H4 (cell line): ENCODE results near the gene SLC22A23. TPM values are rescaled to one million over a fixed set of nuclear protein-coding genes. Genes with fewer than 3 reads are reported as not detected.

ENCODE experiments used
- DNase-seq: peaks from one replicate; pipeline ENCODE4 v3.0.0-alpha.2; 2015; ENCODE audit warnings: low spot score
- total RNA-seq: library from RNA; depleted of rRNA; stranded (reverse); fragments of >200 nt; shearing (Covaris generic); gene quantifications from 2 replicates; pipeline ENCODE4 v1.2.3, GENCODE V29; 2014; rRNA removed

SLC22A23 gene
- total RNA-seq, 1 experiment from 2014 or later, result 1.9 TPM

DNA sequence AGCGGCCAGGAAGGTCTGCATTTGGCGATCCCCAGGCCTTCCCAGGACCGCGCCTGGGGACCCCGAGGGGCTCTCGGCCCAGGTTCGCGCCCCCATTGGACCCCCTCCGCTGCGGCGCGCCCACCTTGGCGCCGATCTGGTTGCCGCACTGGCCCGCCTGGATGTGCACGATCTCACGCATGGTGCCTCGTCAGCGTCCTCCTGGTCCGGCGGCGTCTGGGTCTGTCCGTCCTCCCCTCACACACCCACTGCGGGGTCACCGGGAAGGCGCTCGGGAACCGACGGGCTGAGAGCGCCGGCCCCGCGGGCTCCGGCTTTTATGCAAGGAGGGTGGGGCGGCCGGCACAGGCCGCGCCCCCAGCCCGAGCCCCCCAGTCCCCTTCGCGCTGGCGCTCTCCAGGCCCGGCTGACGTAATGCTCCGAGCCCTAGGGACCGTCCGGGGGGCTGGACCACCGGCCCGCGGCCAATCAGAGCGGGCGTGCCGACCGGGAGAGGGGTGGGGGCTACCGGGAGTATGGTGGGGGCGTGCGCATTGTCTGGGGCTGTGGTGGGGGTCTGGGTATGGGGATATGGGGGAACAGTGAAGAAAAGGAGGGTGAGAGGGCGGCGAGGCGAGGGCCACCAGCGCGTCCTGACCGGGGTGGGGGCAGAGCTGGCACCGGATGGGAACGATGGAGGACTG lies 229.3 kb downstream of the SLC22A23 start, which contains the start of gene TUBB2B:
TSS of gene TUBB2B (minus strand) at position 291 of the 683 bp plus-strand sequence. CDS start at position 181, 110 bp downstream.
- no peak for DNase-seq

GRCh38 chr6:3226481-3227362 lies 230.1 kb downstream of the SLC22A23 start:
- no peak for DNase-seq

GRCh38 chr6:3226042-3226441 lies 230.8 kb downstream of the SLC22A23 start:
- DNase-seq, result no peak

DNA sequence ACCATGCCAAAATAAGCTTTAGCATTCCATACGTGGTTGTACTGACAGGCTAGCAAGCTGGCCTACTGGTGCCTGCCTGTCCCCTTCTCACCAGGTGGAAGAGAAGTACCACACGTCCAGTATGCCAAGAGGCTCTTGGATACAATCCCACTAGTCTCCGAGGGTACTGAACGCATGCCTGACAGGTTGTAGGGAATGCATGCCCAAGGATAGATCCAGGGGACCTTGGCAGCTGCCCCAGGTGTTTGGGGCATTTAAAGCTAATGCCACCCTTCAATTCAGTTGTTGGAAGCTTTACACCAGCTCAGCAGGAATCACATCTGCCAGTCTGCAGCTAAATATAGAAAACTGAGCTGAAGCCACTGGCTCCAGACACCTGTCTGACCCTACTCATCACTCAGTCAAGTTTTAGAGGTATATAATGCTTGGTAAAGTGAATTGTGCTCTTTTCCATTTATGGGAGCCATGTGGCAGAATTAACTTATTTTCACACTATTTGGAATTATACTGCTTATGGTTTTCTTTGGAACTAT lies 234.3 kb downstream of the SLC22A23 start:
- DNase-seq, result no peak

DNA sequence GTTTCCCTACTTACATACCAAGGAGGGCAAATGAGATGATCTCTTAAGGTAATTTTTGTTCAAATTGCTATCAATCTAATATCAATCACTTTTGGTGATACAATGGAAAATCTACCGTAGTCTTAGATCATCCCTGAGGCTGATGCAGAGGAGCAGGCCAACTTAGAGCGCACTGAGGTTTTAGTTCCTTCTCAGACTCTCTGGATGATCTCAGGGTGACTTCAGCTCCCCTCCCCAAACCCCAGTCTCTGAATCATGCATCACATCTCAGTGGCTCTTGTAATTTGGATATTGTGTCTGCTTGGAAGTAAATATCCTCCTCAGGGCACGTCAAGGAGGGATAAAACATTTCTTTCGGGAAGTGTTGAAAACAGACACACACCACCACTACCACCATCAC lies 235.3 kb downstream of the SLC22A23 start:
- no peak for DNase-seq

DNA sequence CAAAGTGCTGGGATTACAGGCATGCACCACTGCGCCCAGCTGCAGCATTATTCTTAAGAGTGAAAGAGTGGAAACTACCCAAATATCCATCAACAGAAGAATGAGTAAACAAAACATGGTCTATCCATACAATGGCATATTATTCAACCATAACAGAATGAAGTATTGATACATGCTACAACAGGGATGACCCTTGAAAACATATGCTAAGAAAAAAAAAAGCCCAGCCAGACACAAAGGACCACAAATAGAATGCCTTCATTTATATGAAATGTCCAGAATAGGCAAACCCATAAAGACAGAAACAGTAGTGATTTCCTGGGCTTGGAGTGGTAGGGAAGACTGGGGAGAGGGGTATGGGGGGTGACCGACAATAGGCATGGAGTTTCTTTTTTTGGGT lies 236.5 kb downstream of the SLC22A23 start:
- no peak for DNase-seq

Other genes starting within 250 kb of the SLC22A23 start
- 5.1 and 6.6 TPM in 2 replicates for gene TUBB2B, start 229.4 kb downstream of the SLC22A23 start, total RNA-seq
- gene PSMG4, start 198.1 kb downstream of the SLC22A23 start, total RNA-seq, result 24.2 and 24.5 TPM in 2 replicates